Mesenteric fat pad (tissue), 1 donor: ENCODE data around the gene DLG5. TPM values are rescaled to one million over a fixed set of nuclear protein-coding genes. Genes with fewer than 3 reads are reported as not detected.

Source experiments
- DNase-seq: peaks from one replicate; pipeline ENCODE4 v3.0.0-alpha.2; 2020; ENCODE audit warnings: low spot score
- total RNA-seq: library from RNA; stranded (reverse); fragmentation: NEBNext Ultra II Directional; extraction: Animal tissue kit (Norgen Biotek cat#: 25700); gene quantifications from one replicate; pipeline ENCODE4 v1.2.1, GENCODE V29; 2021
- donor health status: DM: yes; HTN: yes; CAD: no.

The DLG5 gene
- total RNA-seq, 1 donor from 2014 or later: 30.6 TPM

GRCh38 chr10:77798940-77799339, 127.6 kb downstream of the DLG5 start:
- DNase-seq: no peak

- no peak for DNase-seq
Measured at GRCh38 chr10:77796311-77796915, 130.1 kb downstream of the DLG5 start.

GRCh38 chr10:77795426-77796055, 131.0 kb downstream of the DLG5 start:
- DNase-seq: no peak

- no peak for DNase-seq
Measured at GRCh38 chr10:77794256-77795142, 132.1 kb downstream of the DLG5 start.

- no peak for DNase-seq
Measured at GRCh38 chr10:77793831-77794230, 132.7 kb downstream of the DLG5 start.

GRCh38 chr10:77792155-77792554, 134.4 kb downstream of the DLG5 start:
- no peak for DNase-seq

GRCh38 chr10:77791506-77791905, 135.0 kb downstream of the DLG5 start:
- DNase-seq: no peak

- no peak for DNase-seq
Measured at GRCh38 chr10:77789861-77790260, 136.7 kb downstream of the DLG5 start.

- DNase-seq: no peak
Measured at GRCh38 chr10:77789016-77789415, 137.5 kb downstream of the DLG5 start.

GRCh38 chr10:77788496-77789010, 138.0 kb downstream of the DLG5 start:
- no peak for DNase-seq

- DNase-seq: no peak
Measured at GRCh38 chr10:77787440-77787839, 139.1 kb downstream of the DLG5 start.

GRCh38 chr10:77784856-77785255, 141.7 kb downstream of the DLG5 start:
- DNase-seq: no peak

GRCh38 chr10:77782328-77783061, 144.1 kb downstream of the DLG5 start:
- DNase-seq: peak; percentile 45

GRCh38 chr10:77781451-77782327, 144.9 kb downstream of the DLG5 start:
- peak; percentile 67 for DNase-seq

GRCh38 chr10:77780180-77780579, 146.4 kb downstream of the DLG5 start:
- DNase-seq: peak; percentile 57

- DNase-seq: no peak
Measured at GRCh38 chr10:77776487-77776886, 150.1 kb downstream of the DLG5 start.

GRCh38 chr10:77774940-77775391, 151.6 kb downstream of the DLG5 start:
- DNase-seq: peak; percentile 47

- DNase-seq: no peak
Measured at GRCh38 chr10:77773631-77774426, 152.7 kb downstream of the DLG5 start.
